NCI-H2227 (cell line): ENCODE measurements around the gene TRIP10.
A peak's percentile ranks its signal among the peaks of the same experiment; 100 is the strongest.
"Not testable (repeated sequence)": the region's sequence is repeated elsewhere in the genome, so short reads cannot be mapped to it uniquely, and the experiment has no call there.

Source experiments
- DNase-seq: peaks from one replicate; lab custom pipeline; 2025; ENCODE audit not compliant: unreplicated experiment; lab: John Stamatoyannopoulos, UW

The TRIP10 gene

GRCh38 chr19:6740589-6741343 lies 1.3 kb downstream of the TRIP10 start:
- peak; percentile 38 for DNase-seq

DNA sequence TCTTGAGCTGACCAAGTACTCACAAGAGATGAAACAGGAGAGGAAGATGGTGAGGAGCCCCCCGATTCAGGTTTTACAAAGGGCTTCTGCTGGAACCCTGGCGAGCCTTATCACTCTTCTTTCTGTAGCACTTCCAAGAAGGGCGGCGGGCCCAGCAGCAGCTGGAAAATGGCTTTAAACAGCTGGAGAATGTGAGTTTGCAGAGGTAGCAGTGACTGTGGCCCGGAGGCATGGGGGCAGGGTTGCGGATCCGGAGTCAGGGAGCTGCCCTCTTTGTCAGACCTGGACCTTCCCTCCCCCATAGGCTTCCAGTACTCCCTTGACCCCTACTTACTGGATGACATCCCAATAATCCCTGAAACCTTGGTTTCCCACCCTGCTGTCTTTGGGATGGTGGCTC lies 3.6 kb downstream of the TRIP10 start:
- DNase-seq: no peak

DNA sequence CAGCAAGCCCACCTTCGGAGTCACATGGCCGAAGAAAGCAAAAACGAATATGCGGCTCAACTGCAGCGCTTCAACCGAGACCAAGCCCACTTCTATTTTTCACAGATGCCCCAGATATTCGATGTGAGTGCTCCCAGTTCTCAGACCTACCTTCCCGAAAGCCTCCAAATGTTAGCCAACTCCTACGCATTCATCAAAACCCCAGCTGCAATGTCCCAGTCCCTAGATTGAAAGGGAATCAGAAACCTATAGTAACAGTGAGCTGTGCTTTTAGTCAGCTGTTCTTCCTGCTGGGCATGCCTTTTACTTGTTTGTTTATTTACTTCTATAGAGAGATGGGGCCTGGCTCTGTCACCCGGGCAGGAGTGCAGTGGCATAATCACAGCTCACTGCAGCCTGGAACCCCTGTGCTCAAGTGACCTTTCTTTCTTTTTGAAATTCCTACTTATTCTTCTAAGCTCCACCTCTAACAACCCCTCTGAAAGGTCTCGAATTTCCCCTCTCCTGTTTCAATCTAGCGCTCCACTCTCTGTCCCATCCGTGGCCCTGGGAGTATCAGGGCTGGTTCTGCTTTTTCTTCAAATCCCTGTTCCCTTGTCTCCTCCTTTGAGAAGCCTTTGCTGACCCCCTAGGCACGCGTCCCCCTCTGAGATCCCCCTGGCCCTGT lies 4.4 kb downstream of the TRIP10 start:
- no peak for DNase-seq

- DNase-seq: peak; percentile 35
These were observed 5.2 kb downstream of the TRIP10 start for GRCh38 chr19:6744381-6745301.

DNA sequence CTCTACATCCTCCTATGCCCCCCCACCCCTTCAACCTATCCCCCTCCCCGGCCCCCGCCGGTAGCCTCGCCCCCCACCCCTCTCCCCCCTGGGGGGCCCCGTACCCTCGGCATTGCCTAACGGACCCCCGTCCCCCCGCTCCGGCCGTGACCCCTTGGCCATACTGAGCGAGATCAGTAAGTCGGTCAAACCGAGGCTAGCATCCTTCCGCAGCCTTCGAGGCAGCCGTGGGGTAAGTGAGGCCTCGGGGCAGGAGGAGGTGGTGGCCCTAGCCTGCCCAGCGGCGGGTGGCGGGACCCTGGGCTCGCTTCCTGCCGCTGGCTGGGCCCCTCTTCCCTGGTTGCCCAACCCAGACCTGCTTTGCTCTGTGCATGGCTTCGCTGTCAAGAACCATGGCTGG lies 6.5 kb downstream of the TRIP10 start:
- no peak for DNase-seq

- not testable (repeated sequence) for DNase-seq
These were observed 9.1 kb downstream of the TRIP10 start for GRCh38 chr19:6748543-6748942.

GRCh38 chr19:6750062-6750461 lies 10.6 kb downstream of the TRIP10 start:
- DNase-seq: no peak

DNA sequence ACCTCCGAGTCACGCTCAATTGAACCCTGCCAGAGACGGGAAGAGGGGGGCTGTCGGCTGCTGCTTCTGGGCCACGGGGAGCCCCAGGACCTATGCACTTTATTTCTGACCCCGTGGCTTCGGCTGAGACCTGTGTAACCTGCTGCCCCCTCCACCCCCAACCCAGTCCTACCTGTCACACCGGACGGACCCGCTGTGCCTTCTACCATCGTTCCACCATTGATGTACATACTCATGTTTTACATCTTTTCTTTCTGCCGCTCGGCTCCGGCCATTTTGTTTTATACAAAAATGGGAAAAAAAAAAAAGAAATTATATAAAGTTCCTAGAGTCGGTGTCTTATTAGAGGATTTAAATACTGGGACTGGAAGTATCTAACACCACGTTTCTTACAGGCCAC lies 11.7 kb downstream of the TRIP10 start:
- DNase-seq: no peak

- no peak for DNase-seq
These were observed 13.0 kb downstream of the TRIP10 start for GRCh38 chr19:6752256-6753177.

DNA sequence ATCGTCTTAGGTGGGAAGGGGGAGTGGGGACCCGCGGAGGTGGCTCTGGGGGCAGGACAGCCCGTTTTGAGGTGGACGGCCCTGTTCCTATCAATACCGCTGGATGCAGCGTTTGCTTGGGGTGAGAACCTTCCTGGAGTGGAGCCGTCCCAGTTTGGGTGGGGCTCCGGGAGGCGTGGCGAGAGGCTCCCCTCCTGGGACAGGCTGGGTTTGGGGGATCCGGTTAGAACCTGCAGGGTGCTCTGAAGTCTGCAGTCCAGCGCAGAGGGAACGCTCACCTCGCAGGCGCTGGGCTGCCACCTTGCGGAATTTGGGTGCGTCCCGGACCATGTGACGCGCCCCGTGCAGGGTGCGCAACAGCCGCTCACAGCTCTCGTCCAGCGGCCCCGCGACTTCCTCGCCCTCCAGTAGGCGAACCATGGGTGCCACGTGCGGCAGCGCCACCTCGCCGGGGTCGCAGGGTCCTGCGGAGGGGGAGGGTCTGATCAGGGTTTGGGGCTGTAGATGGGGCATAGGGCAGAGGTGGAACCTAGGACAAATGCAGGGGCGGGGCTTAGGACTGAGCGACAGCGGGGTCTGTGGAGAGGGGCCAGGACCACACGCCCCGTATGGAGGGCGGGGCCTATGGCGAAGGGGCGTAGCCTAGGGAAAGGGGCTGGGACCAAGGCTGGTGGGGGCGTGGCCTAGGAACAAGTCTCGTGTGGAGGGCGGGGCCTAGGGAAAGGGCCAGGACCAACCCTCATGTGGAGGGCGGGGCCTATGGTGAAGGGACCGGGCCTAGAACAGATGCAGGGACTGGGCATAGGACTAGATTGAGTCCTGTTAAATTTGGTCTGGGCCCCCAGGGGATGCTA lies 13.9 kb downstream of the TRIP10 start:
- no peak for DNase-seq

- DNase-seq: no peak
These were observed 14.7 kb downstream of the TRIP10 start for GRCh38 chr19:6754136-6754535.

DNA sequence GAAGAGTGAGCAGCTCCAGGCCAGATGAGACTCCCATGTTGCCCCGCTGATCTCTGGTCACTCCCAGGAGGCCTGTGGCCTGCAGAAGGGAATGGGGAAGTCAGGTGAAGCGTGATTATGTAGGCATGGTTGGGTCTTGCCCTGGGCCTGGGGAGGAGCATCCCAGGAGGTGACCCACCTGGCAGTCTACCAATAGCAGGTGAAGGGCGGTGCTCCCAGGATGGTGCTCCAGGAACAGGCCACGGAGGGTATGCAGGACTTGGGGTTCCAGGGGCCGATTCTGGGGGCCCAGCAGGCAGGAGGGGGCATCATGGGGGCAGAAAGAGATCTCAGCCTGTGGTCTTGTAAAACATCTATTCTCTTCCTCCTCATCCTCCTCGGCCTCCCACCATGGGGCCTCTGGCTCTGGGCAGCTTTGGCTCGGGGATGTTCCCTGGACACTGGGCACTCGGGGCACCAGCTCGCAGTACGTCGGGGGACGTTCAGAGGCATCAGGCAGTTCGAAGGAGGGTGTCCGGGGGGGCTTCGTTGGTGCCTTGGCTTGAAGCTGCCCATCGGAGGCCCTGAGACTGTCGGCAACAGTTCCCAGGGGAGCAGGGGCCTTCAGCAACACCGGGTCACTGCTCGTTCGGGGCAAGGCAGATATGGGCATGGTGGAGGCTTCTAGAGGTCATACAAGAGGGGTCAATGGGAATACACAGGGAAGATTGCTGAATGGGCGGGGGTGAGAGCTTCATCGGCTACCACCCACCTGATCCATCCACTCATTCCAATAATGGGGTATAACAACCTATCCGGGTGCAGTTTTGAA lies 15.4 kb downstream of the TRIP10 start:
- DNase-seq: no peak

GRCh38 chr19:6760606-6761005 lies 21.1 kb downstream of the TRIP10 start:
- no peak for DNase-seq

DNA sequence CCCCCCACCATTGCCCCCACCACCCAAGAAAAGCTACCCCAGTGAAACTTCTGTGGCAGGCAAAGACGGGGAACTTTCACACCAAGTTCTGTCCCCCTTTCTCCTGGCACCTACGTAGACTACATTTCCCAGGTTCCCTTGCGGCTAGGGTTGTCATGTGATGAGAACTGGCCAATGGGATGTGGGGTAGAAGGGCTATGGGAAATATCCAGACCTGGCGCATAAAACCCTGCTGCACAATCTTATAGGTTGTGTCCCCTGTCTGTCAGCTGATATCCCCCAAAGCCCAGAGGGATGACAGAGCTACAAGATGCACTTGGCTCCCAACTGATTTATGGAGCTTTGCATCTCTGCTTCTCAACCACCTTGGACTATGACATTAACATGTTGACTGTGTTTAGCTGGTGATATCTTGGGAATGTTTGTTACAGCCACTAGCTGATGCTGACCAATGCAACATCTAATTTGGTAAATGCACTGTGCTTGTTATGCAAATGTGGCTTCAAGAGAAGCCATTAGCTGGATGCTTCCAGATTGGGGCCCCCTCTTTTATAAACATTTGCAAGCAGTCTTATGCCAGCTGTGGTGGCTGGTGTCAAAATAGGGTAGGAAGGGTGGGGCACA lies 21.7 kb downstream of the TRIP10 start:
- DNase-seq: peak; percentile 36

GRCh38 chr19:6762253-6762797 lies 22.8 kb downstream of the TRIP10 start:
- not testable (repeated sequence) for DNase-seq

GRCh38 chr19:6765738-6766356 lies 26.4 kb downstream of the TRIP10 start:
- no peak for DNase-seq

DNA sequence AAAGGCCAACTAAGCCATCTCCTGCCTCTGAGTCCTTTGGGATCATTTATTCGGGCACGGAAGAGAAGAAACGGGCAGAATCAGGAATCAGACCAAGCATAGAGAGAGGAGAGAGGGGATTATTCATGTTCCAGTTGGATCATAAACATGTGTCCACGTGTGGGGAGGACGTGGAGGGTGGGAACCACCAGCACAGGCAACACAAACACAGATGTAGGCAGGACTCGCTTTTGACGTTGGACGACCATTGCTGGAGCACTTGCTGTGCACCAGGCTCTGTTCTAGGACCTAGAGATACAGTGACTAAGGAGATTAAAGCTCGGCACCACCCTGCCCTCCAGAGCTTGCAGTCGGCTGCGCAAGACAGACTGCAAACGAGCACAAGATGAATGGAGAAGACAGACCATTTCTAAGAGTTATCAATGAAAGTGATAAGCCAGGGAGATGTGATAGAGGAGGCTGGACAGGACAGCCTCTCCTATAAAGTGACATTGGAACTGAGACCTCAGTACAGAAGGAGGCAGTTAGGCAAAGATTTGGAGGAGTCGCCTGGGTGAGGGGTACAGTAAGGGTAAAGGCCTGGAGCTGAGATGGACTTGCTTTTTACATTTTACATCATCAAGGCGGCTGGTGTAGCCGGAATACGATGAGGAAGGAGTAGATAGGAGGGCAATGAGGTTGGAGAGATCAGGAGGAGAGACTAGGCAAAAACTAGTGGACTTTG lies 27.0 kb downstream of the TRIP10 start:
- DNase-seq: no peak
